Bronchial epithelial cell (primary cell): ENCODE measurements around the gene LEMD1. TPM values are rescaled to one million over a fixed set of nuclear protein-coding genes. Genes with fewer than 3 reads are reported as not detected.

ENCODE experiments used
- DNase-seq: peaks from one replicate; pipeline ENCODE4 v3.0.0-alpha.2; 2010; ENCODE audit warnings: low read depth
- FAIRE-seq: peaks from 2 replicates; lab custom pipeline; 2011; peaks lifted over from hg19 to GRCh38; lab: Jason Lieb, UNC
- H3K27me3 ChIP-seq: 2 replicates; pipeline ENCODE4 v1.5.1; 2011; ENCODE audit warnings: low read length; ENCODE audit not compliant: control insufficient read depth, insufficient read depth
- H3K36me3 ChIP-seq: 2 replicates; pipeline ENCODE4 v1.5.1; 2011; ENCODE audit warnings: low read length; ENCODE audit not compliant: control insufficient read depth, insufficient read depth
- H3K4me3 ChIP-seq: 2 replicates; pipeline ENCODE4 v1.5.1; 2011; ENCODE audit warnings: mild to moderate bottlenecking, low read depth, low read length, control low read depth
- CTCF ChIP-seq: IDR thresholded peaks from 2 replicates; pipeline ENCODE4 v1.5.1; 2011; ENCODE audit warnings: mild to moderate bottlenecking, moderate library complexity, low read length, control low read depth, inconsistent platforms; ENCODE audit not compliant: insufficient read depth, severe bottlenecking
- total RNA-seq: library from RNA; depleted of rRNA; stranded (reverse); fragments of >200 nt; gene quantifications from 2 replicates; pipeline ENCODE4 v1.2.1, GENCODE V29; 2014

Gene LEMD1
- total RNA-seq, 1 donor from 2014 or later, result 2.1 TPM

- Histone ChIP-seq H3K36me3 (no peaks in the 10 kb centered on the region), H3K27me3 (peaks cover 13% of the 10 kb centered on the region), H3K4me3 (no peak overlapping the region)
- FAIRE-seq, result no peak
- TF ChIP-seq CTCF, result no peak
- DNase-seq, result no peak
These were observed 61.9 kb downstream of the LEMD1 start for GRCh38 chr1:205359771-205360565.

GRCh38 chr1:205358579-205358978 is 63.3 kb downstream of the LEMD1 start:
- DNase-seq, result no peak
- Histone ChIP-seq H3K4me3 (no peak overlapping the region), H3K27me3 (peaks cover 13% of the 10 kb centered on the region), H3K36me3 (no peaks in the 10 kb centered on the region)
- no peak for TF ChIP-seq CTCF
- no peak for FAIRE-seq

- Histone ChIP-seq H3K27me3 (peaks cover 13% of the 10 kb centered on the region), H3K4me3 (no peak overlapping the region), H3K36me3 (no peaks in the 10 kb centered on the region)
- no peak for TF ChIP-seq CTCF
- DNase-seq (no peak), FAIRE-seq (no peak)
These were observed 64.3 kb downstream of the LEMD1 start for GRCh38 chr1:205357567-205357966.

GRCh38 chr1:205356440-205357139 is 65.3 kb downstream of the LEMD1 start, which contains the start of gene KLHDC8A:
KLHDC8A (minus strand) TSS chr1:205356922; CDS start chr1:205343604, 13,318 bp downstream.
- no peak within 1 kb of the TSS for H3K4me3 ChIP-seq
- DNase-seq, result no peak
- no peak for TF ChIP-seq CTCF
- H3K36me3 ChIP-seq, result no peaks in the 10 kb centered on the region
- FAIRE-seq, result no peak
- H3K27me3 ChIP-seq, result peaks cover 13% of the 10 kb centered on the region

GRCh38 chr1:205355075-205355453 is 66.8 kb downstream of the LEMD1 start:
- Histone ChIP-seq H3K36me3 (no peaks in the 10 kb centered on the region), H3K27me3 (peaks cover 9% of the 10 kb centered on the region), H3K4me3 (no peak overlapping the region)
- FAIRE-seq, result no peak
- no peak for TF ChIP-seq CTCF
- DNase-seq, result peak; percentile 43
